ENCODE measurements around the gene BBS2. TPM values are rescaled to one million over a fixed set of nuclear protein-coding genes. Genes with fewer than 3 reads are reported as not detected.

Gene BBS2
- total RNA-seq, 1 experiment from 2014 or later: 27.7 TPM

GRCh38 chr16:56532714-56533113, 12.9 kb upstream of the BBS2 start:
- Mint-ChIP-seq H3K36me3 (ENCODE audit: insufficient read depth, unreplicated experiment) (no peaks in the 10 kb centered on the region), H3K9me3 (ENCODE audit: unreplicated experiment) (no peaks in the 10 kb centered on the region), H3K27ac (ENCODE audit: unreplicated experiment) (no peak overlapping the region), H3K4me3 (ENCODE audit: unreplicated experiment) (no peak overlapping the region), H3K4me1 (ENCODE audit: low read depth, unreplicated experiment) (no peaks in the 10 kb centered on the region), H3K27me3 (ENCODE audit: insufficient read depth, unreplicated experiment) (peaks cover 22% of the 10 kb centered on the region)
- no peaks in the 10 kb centered on the region for H3K4me1 ChIP-seq
- H3K9me3 ChIP-seq: no peaks in the 10 kb centered on the region
- peak in 1 of 2 experiments; percentile 20 for DNase-seq
- CTCF ChIA-PET: interaction anchor here (1.9 kb wide), 1 partner anchor 19 kb away, joined by 6 read pairs; no protein-coding TSS in a partner anchor
- intact Hi-C loops (cut with micrococcal nuclease; ENCODE audit: unreplicated experiment): no loop called here
- TF ChIP-seq CTCF (IDR thresholded peaks at IDR 0.05; ENCODE audit: insufficient read depth in 1 of 2, low read depth in 1 of 2, low read length in 1 of 2, severe bottlenecking in 1 of 2, unreplicated experiment in 1 of 2): peak in 1 of 2 experiments; percentile 30
- POLR2A ChIA-PET: no interaction called here
- H3K4me3 ChIP-seq (ENCODE audit: low read depth, low read length): no peak overlapping the region
- H3K27me3 ChIP-seq (replicated peaks; ENCODE audit: control insufficient read depth, insufficient read depth, low read length): no peaks in the 10 kb centered on the region
- no peaks in the 10 kb centered on the region for H3K36me3 ChIP-seq (ENCODE audit: control insufficient read depth, insufficient read depth, low read length)
- no TSS peak for BruUV-seq (replicated peaks)

GRCh38 chr16:56530872-56531271, 11.0 kb upstream of the BBS2 start:
- intact Hi-C loops (cut with micrococcal nuclease; ENCODE audit: unreplicated experiment): no loop called here
- Histone ChIP-seq H3K27me3 (replicated peaks; ENCODE audit: control insufficient read depth, insufficient read depth, low read length) (no peaks in the 10 kb centered on the region), H3K4me3 (ENCODE audit: low read depth, low read length) (no peak overlapping the region), H3K9me3 (no peaks in the 10 kb centered on the region), H3K4me1 (no peaks in the 10 kb centered on the region), H3K36me3 (ENCODE audit: control insufficient read depth, insufficient read depth, low read length) (no peaks in the 10 kb centered on the region)
- BruUV-seq (replicated peaks): no TSS peak
- Mint-ChIP-seq H3K27ac (ENCODE audit: unreplicated experiment) (no peak overlapping the region), H3K4me3 (ENCODE audit: unreplicated experiment) (no peak overlapping the region), H3K36me3 (ENCODE audit: insufficient read depth, unreplicated experiment) (no peaks in the 10 kb centered on the region), H3K9me3 (ENCODE audit: unreplicated experiment) (no peaks in the 10 kb centered on the region), H3K27me3 (ENCODE audit: insufficient read depth, unreplicated experiment) (peaks cover 29% of the 10 kb centered on the region), H3K4me1 (ENCODE audit: low read depth, unreplicated experiment) (no peaks in the 10 kb centered on the region)
- TF ChIP-seq CTCF (IDR thresholded peaks at IDR 0.05; ENCODE audit: insufficient read depth in 1 of 2, low read depth in 1 of 2, low read length in 1 of 2, severe bottlenecking in 1 of 2, unreplicated experiment in 1 of 2): no peak
- CTCF ChIA-PET: no interaction called here
- POLR2A ChIA-PET: no interaction called here
- no peak for DNase-seq

- peaks cover 5% of the 10 kb centered on the region for H3K4me1 ChIP-seq
- no peak for TF ChIP-seq CTCF (IDR thresholded peaks at IDR 0.05; ENCODE audit: insufficient read depth in 1 of 2, low read depth in 1 of 2, low read length in 1 of 2, severe bottlenecking in 1 of 2, unreplicated experiment in 1 of 2)
- no peaks in the 10 kb centered on the region for H3K9me3 ChIP-seq
- no peaks in the 10 kb centered on the region for H3K36me3 ChIP-seq (ENCODE audit: control insufficient read depth, insufficient read depth, low read length)
- DNase-seq: no peak
- no peaks in the 10 kb centered on the region for H3K9me3 Mint-ChIP-seq (ENCODE audit: unreplicated experiment)
- no peak overlapping the region for H3K4me3 ChIP-seq (ENCODE audit: low read depth, low read length)
- intact Hi-C loops (cut with micrococcal nuclease; ENCODE audit: unreplicated experiment): loop anchor here (10.0 kb wide), 1 partner anchor 1020 kb away; the partner anchor contains the start of gene LPCAT2
- ChIA-PET POLR2A (no interaction called here), CTCF (no interaction called here)
- no peaks in the 10 kb centered on the region for H3K27me3 ChIP-seq (replicated peaks; ENCODE audit: control insufficient read depth, insufficient read depth, low read length)
- H3K27me3 Mint-ChIP-seq (ENCODE audit: insufficient read depth, unreplicated experiment): peaks cover 15% of the 10 kb centered on the region
- H3K4me3 Mint-ChIP-seq (ENCODE audit: unreplicated experiment): no peak overlapping the region
- peaks cover 5% of the 10 kb centered on the region for H3K4me1 Mint-ChIP-seq (ENCODE audit: low read depth, unreplicated experiment)
- no peak overlapping the region for H3K27ac Mint-ChIP-seq (ENCODE audit: unreplicated experiment)
- no TSS peak for BruUV-seq (replicated peaks)
- H3K36me3 Mint-ChIP-seq (ENCODE audit: insufficient read depth, unreplicated experiment): no peaks in the 10 kb centered on the region
Observed at GRCh38 chr16:56525236-56525635, 5.4 kb upstream of the BBS2 start.

Data from Caco-2 (cell line).